ENCODE results near the gene FAM222A. TPM values are rescaled to one million over a fixed set of nuclear protein-coding genes. Genes with fewer than 3 reads are reported as not detected.

Gene FAM222A
- polyA plus RNA-seq, 1 donor (not counting 4 experiments of a cell fraction or from before 2014, with no cell fraction given): 0.05 TPM

DNA sequence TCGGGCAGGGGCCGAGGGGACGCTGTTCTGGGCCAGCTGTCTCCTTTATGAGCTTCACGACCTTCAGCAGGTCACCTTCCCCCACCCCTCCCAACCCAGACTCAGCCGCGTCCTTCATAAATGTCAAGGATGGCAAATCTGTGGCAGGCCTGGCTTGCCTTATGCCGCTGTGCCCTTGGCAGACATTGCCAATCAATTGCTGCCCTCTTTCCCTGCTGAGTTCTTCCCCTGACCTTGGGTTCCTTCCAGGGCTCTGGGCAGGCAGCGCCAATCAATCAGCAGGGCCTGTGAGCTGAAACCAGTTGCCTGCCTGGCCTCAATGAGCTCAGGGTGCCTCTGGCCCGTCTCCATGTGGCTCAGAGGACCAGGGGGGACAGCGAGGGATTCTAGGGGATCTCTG is 7.7 kb downstream of the FAM222A start:
- no peak for TF ChIP-seq EZH2 (IDR thresholded peaks at IDR 0.05; ENCODE audit: low read length)
- TF ChIP-seq, protein P1, sequence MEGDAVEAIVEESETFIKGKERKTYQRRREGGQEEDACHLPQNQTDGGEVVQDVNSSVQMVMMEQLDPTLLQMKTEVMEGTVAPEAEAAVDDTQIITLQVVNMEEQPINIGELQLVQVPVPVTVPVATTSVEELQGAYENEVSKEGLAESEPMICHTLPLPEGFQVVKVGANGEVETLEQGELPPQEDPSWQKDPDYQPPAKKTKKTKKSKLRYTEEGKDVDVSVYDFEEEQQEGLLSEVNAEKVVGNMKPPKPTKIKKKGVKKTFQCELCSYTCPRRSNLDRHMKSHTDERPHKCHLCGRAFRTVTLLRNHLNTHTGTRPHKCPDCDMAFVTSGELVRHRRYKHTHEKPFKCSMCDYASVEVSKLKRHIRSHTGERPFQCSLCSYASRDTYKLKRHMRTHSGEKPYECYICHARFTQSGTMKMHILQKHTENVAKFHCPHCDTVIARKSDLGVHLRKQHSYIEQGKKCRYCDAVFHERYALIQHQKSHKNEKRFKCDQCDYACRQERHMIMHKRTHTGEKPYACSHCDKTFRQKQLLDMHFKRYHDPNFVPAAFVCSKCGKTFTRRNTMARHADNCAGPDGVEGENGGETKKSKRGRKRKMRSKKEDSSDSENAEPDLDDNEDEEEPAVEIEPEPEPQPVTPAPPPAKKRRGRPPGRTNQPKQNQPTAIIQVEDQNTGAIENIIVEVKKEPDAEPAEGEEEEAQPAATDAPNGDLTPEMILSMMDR (optimal IDR thresholded peaks at IDR 0.05 in 1 of 3, IDR thresholded peaks at IDR 0.05 in 1 of 3, conservative IDR thresholded peaks at IDR 0.05 in 1 of 3; ENCODE audit: extremely low read depth in 1 of 3, insufficient read depth in 2 of 3, low read length in 3 of 3): no peak
- Histone ChIP-seq H3K79me2 (ENCODE audit: control insufficient read depth, insufficient read depth, low read length) (no peaks in the 10 kb centered on the region), H3K27me3 (ENCODE audit: control insufficient read depth, extremely low read depth, insufficient read depth, low read length) (peaks cover 62% of the 10 kb centered on the region), H3K4me2 (ENCODE audit: control insufficient read depth, extremely low read depth, insufficient read depth, low read depth, low read length) (no peak overlapping the region), H3K9me3 (ENCODE audit: control insufficient read depth, low read depth, low read length) (no peaks in the 10 kb centered on the region), H4K20me1 (ENCODE audit: control insufficient read depth, extremely low read depth, insufficient read depth, low read length) (peaks cover 6% of the 10 kb centered on the region), H3K27ac (ENCODE audit: control insufficient read depth, insufficient read depth, low read length) (no peak overlapping the region), H2AFZ (ENCODE audit: control insufficient read depth, low read length) (no peak overlapping the region), H3K36me3 (ENCODE audit: control insufficient read depth in 2 of 2, extremely low read depth in 1 of 2, insufficient read depth in 2 of 2, low read length in 2 of 2) (no peaks in the 10 kb centered on the region), H3K4me1 (ENCODE audit: control insufficient read depth, extremely low read depth, insufficient read depth, low read length) (no peaks in the 10 kb centered on the region), H3K9me1 (ENCODE audit: control insufficient read depth, extremely low read depth, insufficient read depth, low read length) (no peaks in the 10 kb centered on the region), H3K4me3 (ENCODE audit: control insufficient read depth in 2 of 3, extremely low read depth in 1 of 3, insufficient read depth in 2 of 3, low read depth in 1 of 3, low read length in 3 of 3) (no peak overlapping the region), H3K9ac (ENCODE audit: control insufficient read depth, extremely low read depth, insufficient read depth, low read length) (no peak overlapping the region)
- DNase-seq (ENCODE audit: low read depth, low spot score) (no peak), FAIRE-seq (no peak)
- dilution Hi-C loops (cut with MboI; ENCODE audit: extremely low pct_ligation_motif_present, low sequenced_read_pairs): no loop called here

DNA sequence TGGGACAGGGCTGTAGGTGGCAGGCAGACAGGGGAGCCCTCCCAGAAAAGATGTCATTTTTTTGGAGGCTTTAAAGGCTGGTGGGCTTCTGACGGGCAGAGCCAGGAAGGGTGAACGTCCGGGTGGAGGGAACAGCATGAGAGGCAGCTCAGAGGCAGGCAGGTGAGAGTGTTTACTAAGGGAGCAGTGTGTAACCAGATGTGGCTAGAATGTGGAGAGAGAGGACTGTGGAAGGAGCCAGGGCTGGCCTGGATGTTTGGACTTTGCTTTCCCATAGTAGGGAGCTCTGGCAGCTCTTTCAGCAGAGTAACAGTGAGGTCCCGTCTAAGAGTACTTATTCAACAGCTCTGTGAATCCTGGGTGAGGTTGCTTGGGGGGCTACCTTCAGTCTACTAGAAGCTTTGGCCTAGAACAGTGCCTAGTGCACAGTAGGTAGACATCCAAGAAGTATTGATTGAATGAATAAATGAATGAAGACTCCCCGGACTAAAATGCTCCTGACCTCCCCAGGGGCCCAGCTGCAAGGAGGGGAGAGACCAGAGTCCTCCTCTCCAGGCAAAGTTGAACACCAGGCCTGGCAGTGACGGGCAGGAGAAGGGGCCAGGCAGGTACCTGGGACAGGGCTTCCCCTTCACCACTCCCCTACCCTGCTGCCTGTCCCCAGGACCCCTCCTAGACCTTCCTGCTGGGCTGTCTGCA is 8.5 kb downstream of the FAM222A start:
- Histone ChIP-seq H3K36me3 (ENCODE audit: control insufficient read depth in 2 of 2, extremely low read depth in 1 of 2, insufficient read depth in 2 of 2, low read length in 2 of 2) (no peaks in the 10 kb centered on the region), H3K27me3 (ENCODE audit: control insufficient read depth, extremely low read depth, insufficient read depth, low read length) (peaks cover 59% of the 10 kb centered on the region), H3K79me2 (ENCODE audit: control insufficient read depth, insufficient read depth, low read length) (no peaks in the 10 kb centered on the region), H4K20me1 (ENCODE audit: control insufficient read depth, extremely low read depth, insufficient read depth, low read length) (peaks cover 6% of the 10 kb centered on the region), H3K4me2 (ENCODE audit: control insufficient read depth, extremely low read depth, insufficient read depth, low read depth, low read length) (no peak overlapping the region), H3K27ac (ENCODE audit: control insufficient read depth, insufficient read depth, low read length) (no peak overlapping the region), H2AFZ (ENCODE audit: control insufficient read depth, low read length) (no peak overlapping the region), H3K4me1 (ENCODE audit: control insufficient read depth, extremely low read depth, insufficient read depth, low read length) (no peaks in the 10 kb centered on the region), H3K9me1 (ENCODE audit: control insufficient read depth, extremely low read depth, insufficient read depth, low read length) (no peaks in the 10 kb centered on the region), H3K9ac (ENCODE audit: control insufficient read depth, extremely low read depth, insufficient read depth, low read length) (no peak overlapping the region), H3K9me3 (ENCODE audit: control insufficient read depth, low read depth, low read length) (no peaks in the 10 kb centered on the region), H3K4me3 (ENCODE audit: control insufficient read depth in 2 of 3, extremely low read depth in 1 of 3, insufficient read depth in 2 of 3, low read depth in 1 of 3, low read length in 3 of 3) (no peak overlapping the region)
- dilution Hi-C loops (cut with MboI; ENCODE audit: extremely low pct_ligation_motif_present, low sequenced_read_pairs): no loop called here
- no peak for DNase-seq (ENCODE audit: low read depth, low spot score)
- no peak for FAIRE-seq
- TF ChIP-seq, protein P1 (optimal IDR thresholded peaks at IDR 0.05 in 1 of 3, IDR thresholded peaks at IDR 0.05 in 1 of 3, conservative IDR thresholded peaks at IDR 0.05 in 1 of 3; ENCODE audit: extremely low read depth in 1 of 3, insufficient read depth in 2 of 3, low read length in 3 of 3): no peak
- no peak for TF ChIP-seq EZH2 (IDR thresholded peaks at IDR 0.05; ENCODE audit: low read length)

Data from keratinocyte (primary cell).